Left kidney (tissue), 2 donors: Measurements from ENCODE around the gene ZFAND2A. TPM values are rescaled to one million over a fixed set of nuclear protein-coding genes. Genes with fewer than 3 reads are reported as not detected.
"Not testable (repeated sequence)": the region's sequence is repeated elsewhere in the genome, so short reads cannot be mapped to it uniquely, and the experiment has no call there.

Experiments
- DNase-seq: peaks from one replicate; pipeline ENCODE4 v3.0.0-alpha.2; 2013
- polyA plus RNA-seq: library from polyadenylated mRNA; unstranded; fragments of 120-200 nt; gene quantifications from one replicate; pipeline ENCODE4 v1.2.1, GENCODE V29; 2013; ENCODE audit not compliant: insufficient read length

ZFAND2A gene
- polyA plus RNA-seq, 1 donor: 22.5 TPM

- DNase-seq: no peak
Measured at GRCh38 chr7:1152492-1152891, 7.5 kb downstream of the ZFAND2A start.

- no peak for DNase-seq
Measured at GRCh38 chr7:1151653-1152425, 8.2 kb downstream of the ZFAND2A start.

GRCh38 chr7:1151156-1151555 lies 8.8 kb downstream of the ZFAND2A start:
- DNase-seq: no peak

GRCh38 chr7:1150400-1151002 lies 9.5 kb downstream of the ZFAND2A start:
- no peak for DNase-seq

GRCh38 chr7:1149351-1149794 lies 10.6 kb downstream of the ZFAND2A start:
- no peak for DNase-seq

GRCh38 chr7:1147873-1148272 lies 12.1 kb downstream of the ZFAND2A start:
- not testable (repeated sequence) for DNase-seq

- DNase-seq: no peak
Measured at GRCh38 chr7:1144269-1144771, 15.7 kb downstream of the ZFAND2A start.

GRCh38 chr7:1143031-1143430 lies 17.0 kb downstream of the ZFAND2A start:
- not testable (repeated sequence) for DNase-seq

- no peak for DNase-seq
Measured at GRCh38 chr7:1142051-1142635, 17.9 kb downstream of the ZFAND2A start.

GRCh38 chr7:1141651-1142050 lies 18.3 kb downstream of the ZFAND2A start:
- DNase-seq: no peak

- DNase-seq: no peak
Measured at GRCh38 chr7:1140476-1141104, 19.4 kb downstream of the ZFAND2A start.

- no peak for DNase-seq
Measured at GRCh38 chr7:1137517-1138167, 22.4 kb downstream of the ZFAND2A start.

- no peak for DNase-seq
Measured at GRCh38 chr7:1136841-1137516, 23.0 kb downstream of the ZFAND2A start.

GRCh38 chr7:1134951-1135350 lies 25.0 kb downstream of the ZFAND2A start:
- DNase-seq: no peak

GRCh38 chr7:1131471-1132265 lies 28.3 kb downstream of the ZFAND2A start:
- no peak for DNase-seq

GRCh38 chr7:1130021-1130990 lies 29.7 kb downstream of the ZFAND2A start:
- DNase-seq: no peak

- DNase-seq: no peak
Measured at GRCh38 chr7:1129431-1129830, 30.6 kb downstream of the ZFAND2A start.

GRCh38 chr7:1127001-1127400 lies 33.0 kb downstream of the ZFAND2A start:
- DNase-seq: no peak

- no peak for DNase-seq
Measured at GRCh38 chr7:1125603-1125969, 34.4 kb downstream of the ZFAND2A start.
